ENCODE data around the gene MRPL36. TPM values are rescaled to one million over a fixed set of nuclear protein-coding genes. Genes with fewer than 3 reads are reported as not detected.

Gene MRPL36
- total and polyA plus RNA-seq, 2 of the 4 experiments (the other 2 are of a cell fraction): 85.9 to 103 TPM

DNA sequence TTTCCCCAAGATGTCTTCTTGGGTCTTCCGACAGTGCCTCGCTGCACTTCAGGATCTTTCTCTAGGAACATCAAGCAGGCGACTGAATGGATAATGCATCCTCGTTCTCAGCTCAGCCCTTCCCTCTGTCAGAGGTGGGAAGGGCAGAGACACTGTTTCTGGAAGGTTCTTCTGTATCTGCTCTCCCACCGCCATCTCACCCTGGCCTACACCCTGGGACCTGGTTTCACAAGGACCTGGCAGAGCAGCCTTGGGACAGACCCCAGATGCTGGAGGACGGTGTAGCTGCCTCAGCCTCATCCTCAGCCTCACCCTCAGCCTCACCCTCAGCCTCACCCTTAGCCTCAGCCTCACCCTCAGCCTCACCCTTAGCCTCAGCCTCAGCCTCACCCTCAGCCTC is 18.5 kb downstream of the MRPL36 start:
- no TSS peak for BruUV-seq (replicated peaks)
- ChIA-PET CTCF (no interaction called here), POLR2A (ENCODE audit: unreplicated experiment) (no interaction called here)
- Histone ChIP-seq H4K20me1 (ENCODE audit: insufficient read depth, low read length) (no peaks in the 10 kb centered on the region), H3K4me3 (ENCODE audit: insufficient read depth, low read depth, low read length) (no peak overlapping the region), H3K4ac (ENCODE audit: low read depth, low read length) (no peak overlapping the region), H4K8ac (ENCODE audit: low read depth in 2 of 2, low read length in 2 of 2) (no peak overlapping the region), H4K5ac (ENCODE audit: low read depth, low read length) (no peak overlapping the region), H3K4me1 (ENCODE audit: control insufficient read depth, insufficient read depth, low read length) (no peaks in the 10 kb centered on the region), H3K27ac (ENCODE audit: insufficient read depth, low read length) (no peak overlapping the region), H3K9me1 (ENCODE audit: insufficient read depth, low read length) (peaks cover 2% of the 10 kb centered on the region; the same call in 1 of the 2 replicates), H3K36me3 (ENCODE audit: control insufficient read depth, insufficient read depth, low read length) (no peaks in the 10 kb centered on the region), H3K4me2 (ENCODE audit: low read depth, low read length) (no peak overlapping the region), H3K56ac (ENCODE audit: extremely low read depth, insufficient read depth, low read length) (no peak overlapping the region), H3K9me3 (ENCODE audit: control insufficient read depth, insufficient read depth, low read length) (no peaks in the 10 kb centered on the region), H3K14ac (replicated peaks; ENCODE audit: low read depth, low read length) (no peak overlapping the region), H3K23ac (ENCODE audit: low read depth, low read length) (no peak overlapping the region), H3K79me1 (ENCODE audit: low read depth in 1 of 2, low read length in 2 of 2) (no peaks in the 10 kb centered on the region), H2BK120ac (ENCODE audit: low read depth, low read length) (no peak overlapping the region), H3K27me3 (ENCODE audit: control insufficient read depth, insufficient read depth, low read length) (no peaks in the 10 kb centered on the region; the same call in 1 of the 2 replicates), H2BK20ac (ENCODE audit: low read depth, low read length) (no peak overlapping the region), H3K9ac (ENCODE audit: low read depth, low read length) (no peak overlapping the region), H2AK5ac (ENCODE audit: low read depth, low read length) (no peak overlapping the region), H2AFZ (replicated peaks; ENCODE audit: low read length, poor library complexity) (no peak overlapping the region), H2BK15ac (ENCODE audit: low read depth, low read length) (no peak overlapping the region), H3K18ac (ENCODE audit: low read depth, low read length) (no peak overlapping the region), H2BK5ac (ENCODE audit: low read depth, low read length, poor library complexity, severe bottlenecking) (no peak overlapping the region), H4K91ac (ENCODE audit: insufficient read depth, low read depth, low read length) (no peak overlapping the region), H2AK9ac (replicated peaks; ENCODE audit: low read depth, low read length, poor library complexity) (no peak overlapping the region)
- dilution Hi-C loops (cut with HindIII; ENCODE audit: low sequenced_read_pairs, unreplicated experiment) (no loop called here), in situ Hi-C loops (cut with MboI; ENCODE audit: low sequenced_read_pairs) (loop anchor here (25.0 kb wide), 1 partner anchor 819 kb away; no protein-coding TSS in a partner anchor), intact Hi-C loops (cut with micrococcal nuclease) (no loop called here)
- ATAC-seq (ENCODE audit: low read depth) (no peak), DNase-seq (no peak)
- TF ChIP-seq CEBPB (IDR thresholded peaks at IDR 0.05; ENCODE audit: low read depth, low read length): no peak
- TF ChIP-seq MXI1 (IDR thresholded peaks at IDR 0.05; ENCODE audit: borderline replicate concordance, low read depth, low read length): no peak
- no peak for TF ChIP-seq RAD21 (IDR thresholded peaks at IDR 0.05; ENCODE audit: low read length)
- TF ChIP-seq, protein P1, sequence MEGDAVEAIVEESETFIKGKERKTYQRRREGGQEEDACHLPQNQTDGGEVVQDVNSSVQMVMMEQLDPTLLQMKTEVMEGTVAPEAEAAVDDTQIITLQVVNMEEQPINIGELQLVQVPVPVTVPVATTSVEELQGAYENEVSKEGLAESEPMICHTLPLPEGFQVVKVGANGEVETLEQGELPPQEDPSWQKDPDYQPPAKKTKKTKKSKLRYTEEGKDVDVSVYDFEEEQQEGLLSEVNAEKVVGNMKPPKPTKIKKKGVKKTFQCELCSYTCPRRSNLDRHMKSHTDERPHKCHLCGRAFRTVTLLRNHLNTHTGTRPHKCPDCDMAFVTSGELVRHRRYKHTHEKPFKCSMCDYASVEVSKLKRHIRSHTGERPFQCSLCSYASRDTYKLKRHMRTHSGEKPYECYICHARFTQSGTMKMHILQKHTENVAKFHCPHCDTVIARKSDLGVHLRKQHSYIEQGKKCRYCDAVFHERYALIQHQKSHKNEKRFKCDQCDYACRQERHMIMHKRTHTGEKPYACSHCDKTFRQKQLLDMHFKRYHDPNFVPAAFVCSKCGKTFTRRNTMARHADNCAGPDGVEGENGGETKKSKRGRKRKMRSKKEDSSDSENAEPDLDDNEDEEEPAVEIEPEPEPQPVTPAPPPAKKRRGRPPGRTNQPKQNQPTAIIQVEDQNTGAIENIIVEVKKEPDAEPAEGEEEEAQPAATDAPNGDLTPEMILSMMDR (conservative IDR thresholded peaks at IDR 0.05; ENCODE audit: low read depth, low read length): no peak
- TF ChIP-seq CHD1 (IDR thresholded peaks at IDR 0.05; ENCODE audit: low read depth, low read length): no peak
- TF ChIP-seq RFX5 (IDR thresholded peaks at IDR 0.05; ENCODE audit: low read depth, low read length): no peak
- no peak for TF ChIP-seq RCOR1 (IDR thresholded peaks at IDR 0.05; ENCODE audit: insufficient replicate concordance, low read length)
- TF ChIP-seq SMC3 (IDR thresholded peaks at IDR 0.05; ENCODE audit: low read depth, low read length): no peak
- TF ChIP-seq, protein P2, sequence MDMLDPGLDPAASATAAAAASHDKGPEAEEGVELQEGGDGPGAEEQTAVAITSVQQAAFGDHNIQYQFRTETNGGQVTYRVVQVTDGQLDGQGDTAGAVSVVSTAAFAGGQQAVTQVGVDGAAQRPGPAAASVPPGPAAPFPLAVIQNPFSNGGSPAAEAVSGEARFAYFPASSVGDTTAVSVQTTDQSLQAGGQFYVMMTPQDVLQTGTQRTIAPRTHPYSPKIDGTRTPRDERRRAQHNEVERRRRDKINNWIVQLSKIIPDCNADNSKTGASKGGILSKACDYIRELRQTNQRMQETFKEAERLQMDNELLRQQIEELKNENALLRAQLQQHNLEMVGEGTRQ (IDR thresholded peaks at IDR 0.05; ENCODE audit: low read depth, low read length): no peak
- no peak for TF ChIP-seq FOS (IDR thresholded peaks at IDR 0.05; ENCODE audit: low read depth, low read length)
- no peak for TF ChIP-seq POLR2A (IDR thresholded peaks at IDR 0.05; ENCODE audit: low read depth, low read length)
- TF ChIP-seq, protein P3, sequence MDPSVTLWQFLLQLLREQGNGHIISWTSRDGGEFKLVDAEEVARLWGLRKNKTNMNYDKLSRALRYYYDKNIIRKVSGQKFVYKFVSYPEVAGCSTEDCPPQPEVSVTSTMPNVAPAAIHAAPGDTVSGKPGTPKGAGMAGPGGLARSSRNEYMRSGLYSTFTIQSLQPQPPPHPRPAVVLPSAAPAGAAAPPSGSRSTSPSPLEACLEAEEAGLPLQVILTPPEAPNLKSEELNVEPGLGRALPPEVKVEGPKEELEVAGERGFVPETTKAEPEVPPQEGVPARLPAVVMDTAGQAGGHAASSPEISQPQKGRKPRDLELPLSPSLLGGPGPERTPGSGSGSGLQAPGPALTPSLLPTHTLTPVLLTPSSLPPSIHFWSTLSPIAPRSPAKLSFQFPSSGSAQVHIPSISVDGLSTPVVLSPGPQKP (IDR thresholded peaks at IDR 0.05; ENCODE audit: borderline replicate concordance, low read depth, low read length): no peak
- TF ChIP-seq BHLHE40 (IDR thresholded peaks at IDR 0.05; ENCODE audit: low read depth, low read length): no peak
- no peak for TF ChIP-seq NFE2L2 (IDR thresholded peaks at IDR 0.05; ENCODE audit: low read depth, low read length)
- no peak for TF ChIP-seq MAFK (IDR thresholded peaks at IDR 0.05; ENCODE audit: low read depth, low read length)
- TF ChIP-seq MAZ (IDR thresholded peaks at IDR 0.05; ENCODE audit: borderline replicate concordance, low read depth, low read length): no peak
- 86% methylated on average over 2 of the region's 6 CpGs; no CpG with 5 or more reads in 1 of the 2 experiments for WGBS, 2 experiments (ENCODE audit: extremely low coverage in 2 of 2, insufficient read length in 1 of 2)

Measured in IMR-90 (cell line).